Astrocyte (in vitro differentiated cells and primary cell): Measurements from ENCODE around the gene PPP2R3C.
"Not testable (repeated sequence)": the region's sequence is repeated elsewhere in the genome, so short reads cannot be mapped to it uniquely, and the experiment has no call there.

Experiments used
- EZH2 ChIP-seq: IDR thresholded peaks from 2 replicates; pipeline ENCODE4 v1.6.1; 2012; ENCODE audit warnings: mild to moderate bottlenecking, low read length, inconsistent platforms; ENCODE audit not compliant: insufficient read depth
- TF ChIP-seq, protein P1 (sequence below): IDR thresholded peaks from 2 replicates; pipeline ENCODE4 v1.5.1; 2011; ENCODE audit warnings: low read depth, mild to moderate bottlenecking, inconsistent platforms, low read length, moderate library complexity; ENCODE audit not compliant: insufficient read depth

DNA sequence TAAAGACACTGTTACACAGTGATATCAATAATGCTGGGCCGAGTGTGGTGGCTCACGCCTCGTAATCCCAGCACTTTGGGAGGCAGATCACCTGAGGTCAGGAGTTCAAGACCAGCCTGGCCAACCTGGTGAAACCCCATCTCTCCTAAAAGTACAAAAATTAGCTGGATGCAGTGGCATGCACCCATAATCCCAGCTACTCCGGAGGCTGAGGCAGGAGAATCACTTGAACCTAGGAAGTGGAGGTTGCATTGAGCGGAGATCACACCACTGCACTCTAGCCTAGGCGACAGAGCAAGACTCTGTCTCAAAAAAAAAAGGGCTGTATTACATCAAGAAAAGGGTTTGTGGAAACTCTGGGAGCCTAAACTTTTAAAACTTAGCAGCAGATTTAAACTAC is 27.1 kb downstream of the PPP2R3C start:
- TF ChIP-seq, protein P1, sequence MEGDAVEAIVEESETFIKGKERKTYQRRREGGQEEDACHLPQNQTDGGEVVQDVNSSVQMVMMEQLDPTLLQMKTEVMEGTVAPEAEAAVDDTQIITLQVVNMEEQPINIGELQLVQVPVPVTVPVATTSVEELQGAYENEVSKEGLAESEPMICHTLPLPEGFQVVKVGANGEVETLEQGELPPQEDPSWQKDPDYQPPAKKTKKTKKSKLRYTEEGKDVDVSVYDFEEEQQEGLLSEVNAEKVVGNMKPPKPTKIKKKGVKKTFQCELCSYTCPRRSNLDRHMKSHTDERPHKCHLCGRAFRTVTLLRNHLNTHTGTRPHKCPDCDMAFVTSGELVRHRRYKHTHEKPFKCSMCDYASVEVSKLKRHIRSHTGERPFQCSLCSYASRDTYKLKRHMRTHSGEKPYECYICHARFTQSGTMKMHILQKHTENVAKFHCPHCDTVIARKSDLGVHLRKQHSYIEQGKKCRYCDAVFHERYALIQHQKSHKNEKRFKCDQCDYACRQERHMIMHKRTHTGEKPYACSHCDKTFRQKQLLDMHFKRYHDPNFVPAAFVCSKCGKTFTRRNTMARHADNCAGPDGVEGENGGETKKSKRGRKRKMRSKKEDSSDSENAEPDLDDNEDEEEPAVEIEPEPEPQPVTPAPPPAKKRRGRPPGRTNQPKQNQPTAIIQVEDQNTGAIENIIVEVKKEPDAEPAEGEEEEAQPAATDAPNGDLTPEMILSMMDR = not testable (repeated sequence)
- not testable (repeated sequence) for TF ChIP-seq EZH2
